HG03571 (cell line): ENCODE measurements around the gene MOV10L1.

Source experiments
- ATAC-seq: cut with Tn5 transposase; IDR thresholded peaks from one replicate; pipeline ENCODE4 v1.9.1; 2021; ENCODE audit not compliant: unreplicated experiment

MOV10L1 gene

DNA sequence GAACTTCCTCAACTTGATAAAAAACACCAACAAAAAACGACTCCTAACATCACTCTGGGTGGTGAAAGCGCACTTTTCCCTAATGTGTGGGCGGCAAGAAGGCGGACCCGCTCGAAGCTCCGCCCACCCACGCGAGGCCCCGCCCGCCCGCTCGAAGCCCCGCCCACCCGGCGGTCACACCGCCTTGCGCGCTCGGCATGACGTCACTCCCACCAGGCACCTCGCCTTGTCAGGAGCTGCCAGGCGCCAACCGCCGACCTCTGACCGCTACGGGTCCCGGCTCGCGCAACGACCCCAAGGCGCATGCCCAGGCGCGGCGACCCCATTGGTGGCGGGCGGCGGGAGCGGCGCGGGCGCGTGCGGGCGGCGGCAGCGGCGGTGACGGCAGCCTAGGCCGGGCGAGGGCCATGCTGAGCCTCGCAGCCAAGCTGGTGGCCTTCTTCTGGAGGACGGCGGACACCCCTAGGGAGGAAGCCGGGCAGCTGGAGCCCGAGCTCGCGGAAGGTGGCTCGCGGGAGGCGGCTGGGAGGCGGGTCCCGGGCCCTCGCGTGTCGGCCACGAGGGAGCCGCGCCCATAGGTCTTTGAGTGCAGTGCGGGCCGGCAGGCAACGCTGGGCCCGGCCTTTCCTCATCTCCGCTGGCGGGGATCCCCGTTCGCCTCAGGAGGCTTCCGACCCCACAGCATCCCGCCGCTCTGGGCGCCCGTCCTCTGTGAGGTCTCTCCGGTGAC, at the start of gene MOV10L1:
MOV10L1 (plus strand) TSS at position 325 of the 730 bp plus-strand sequence; CDS start at position 408, 83 bp downstream.
- no peak for ATAC-seq

GRCh38 chr22:50040717-50041116, 49.1 kb upstream of the MOV10L1 start:
- no peak for ATAC-seq

- ATAC-seq: no peak
Observed at GRCh38 chr22:50041361-50042065, 48.3 kb upstream of the MOV10L1 start.

- ATAC-seq: no peak
Observed at GRCh38 chr22:50044485-50045118, 45.2 kb upstream of the MOV10L1 start.

- no peak for ATAC-seq
Observed at GRCh38 chr22:50045211-50046018, 44.4 kb upstream of the MOV10L1 start.

DNA sequence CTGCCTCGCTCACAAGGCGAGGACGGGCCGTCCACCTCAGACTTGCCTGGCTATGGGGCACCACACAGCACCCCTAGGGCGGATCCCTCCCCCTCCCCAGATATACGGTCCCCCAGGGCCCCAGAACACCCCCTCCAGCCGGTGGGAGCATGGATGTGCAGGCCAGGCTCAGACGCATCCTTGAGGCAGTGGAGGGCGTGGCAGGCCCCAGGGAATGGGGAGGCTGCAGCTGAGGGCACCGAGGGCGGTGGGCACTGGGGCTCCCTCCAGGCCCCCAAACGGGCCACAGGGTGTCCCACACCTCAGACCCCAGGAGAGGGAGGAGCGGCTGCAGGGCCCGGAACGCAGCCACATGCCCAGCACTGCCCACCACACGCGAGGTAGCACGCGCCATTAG, 43.8 kb upstream of the MOV10L1 start:
- ATAC-seq: no peak

DNA sequence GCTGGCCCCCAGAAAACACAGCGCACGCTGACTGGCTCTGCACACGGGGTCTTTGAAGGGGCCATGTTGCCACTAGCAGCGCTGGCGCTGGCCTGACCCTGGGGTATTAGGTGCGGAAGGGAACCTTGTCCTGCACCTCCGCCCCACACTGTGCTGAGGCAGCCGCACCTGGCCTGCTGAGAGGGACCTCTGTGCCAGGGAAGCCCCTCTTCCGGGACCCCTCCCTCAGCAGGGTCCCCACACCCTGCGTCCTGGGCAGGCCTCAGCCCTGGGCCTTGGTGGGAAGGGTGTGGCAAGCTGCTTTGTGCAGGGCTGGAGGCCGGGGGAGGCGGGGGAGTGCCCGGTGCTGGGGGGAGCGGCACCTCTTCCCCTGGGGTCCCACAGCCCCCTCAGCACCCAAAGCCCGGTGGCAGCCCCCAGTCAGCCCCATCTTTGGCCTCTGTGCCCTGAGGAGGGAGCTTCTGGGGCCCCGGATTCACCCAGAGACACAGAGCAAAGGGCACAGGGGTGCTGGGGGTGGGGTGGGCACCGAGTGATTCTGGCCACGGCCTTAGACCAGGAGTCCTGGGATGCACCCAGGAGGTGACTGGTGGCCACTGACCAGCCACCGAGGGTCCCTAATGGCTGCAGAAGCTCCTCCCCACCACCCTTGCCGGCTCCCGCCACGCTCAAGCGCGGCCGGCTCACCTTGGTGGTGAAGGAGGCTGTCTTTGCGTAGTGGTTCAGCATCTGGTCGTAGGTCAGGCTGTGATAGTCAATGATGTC, 43.1 kb upstream of the MOV10L1 start:
- no peak for ATAC-seq

DNA sequence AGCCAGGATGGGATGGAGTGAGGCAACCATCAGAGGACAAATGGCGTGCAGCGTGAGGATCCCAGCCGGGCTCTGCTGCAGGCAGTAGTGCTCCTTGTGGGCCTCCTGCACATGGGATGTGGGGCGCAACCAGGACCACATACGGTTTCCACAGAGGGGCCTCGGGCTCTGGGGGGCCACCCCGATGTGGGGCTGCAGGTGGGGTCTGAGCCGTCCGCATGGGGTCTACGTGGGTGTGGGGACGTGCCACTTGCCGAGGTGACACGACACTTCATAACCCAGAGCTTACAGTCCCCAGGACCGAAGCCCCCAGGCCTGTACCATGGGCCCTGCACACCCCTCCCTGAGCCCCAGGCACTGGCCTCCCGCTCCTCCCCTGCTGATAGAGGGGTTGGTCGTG, 42.5 kb upstream of the MOV10L1 start:
- no peak for ATAC-seq

DNA sequence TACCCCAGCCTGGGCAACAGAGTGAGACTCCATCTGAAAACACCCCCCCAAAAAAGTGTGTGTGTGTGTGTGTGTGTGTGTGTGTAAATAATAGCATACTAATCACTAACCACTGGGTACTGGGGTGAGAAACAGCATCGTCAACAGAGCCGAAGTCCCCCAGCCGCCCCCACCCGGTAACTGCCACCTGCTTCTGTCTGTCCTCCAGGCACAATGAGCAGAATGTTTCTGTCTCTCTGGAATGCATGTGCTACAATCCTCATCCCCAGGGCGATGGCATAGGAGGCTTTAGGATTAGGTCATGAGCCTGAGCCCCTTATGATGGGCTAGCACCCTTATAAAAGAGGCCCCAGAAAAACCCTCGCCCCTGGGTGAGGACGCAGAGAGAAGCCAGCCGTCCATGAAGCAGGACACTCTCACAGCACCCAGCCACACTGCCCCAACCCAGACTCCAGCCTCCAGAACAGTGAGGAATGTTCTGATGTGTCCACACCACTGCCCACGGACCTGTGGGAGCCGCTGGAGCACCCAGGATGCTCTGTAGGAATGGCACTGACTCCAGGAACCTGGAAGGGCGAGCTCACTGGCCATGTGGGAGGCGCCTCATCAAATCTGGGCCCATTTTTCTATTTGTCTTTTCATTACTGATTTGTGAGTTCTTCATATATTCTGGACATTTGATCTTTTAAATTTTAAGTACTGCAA, 41.6 kb upstream of the MOV10L1 start:
- ATAC-seq: no peak

DNA sequence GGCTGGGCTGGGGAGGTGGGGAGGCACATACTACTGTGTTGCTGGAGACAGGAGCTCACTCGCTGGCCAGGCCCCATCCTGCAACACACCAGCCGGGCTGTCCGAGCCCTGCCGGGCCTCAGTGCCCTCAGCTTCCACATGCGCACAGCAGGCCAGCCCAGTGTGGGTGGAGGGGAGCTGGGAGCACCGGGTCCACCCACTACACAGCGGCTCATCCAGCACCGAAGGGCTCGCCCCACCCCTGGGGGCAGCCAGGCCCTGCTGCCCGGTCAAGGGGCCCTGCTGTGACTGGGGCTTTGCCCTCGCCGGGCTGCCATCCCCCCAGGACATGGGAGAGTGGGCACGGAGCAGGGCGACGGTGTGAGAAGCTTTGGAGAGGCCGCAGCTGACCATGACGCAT, 41.0 kb upstream of the MOV10L1 start:
- no peak for ATAC-seq

GRCh38 chr22:50049299-50050195, 40.3 kb upstream of the MOV10L1 start:
- no peak for ATAC-seq

DNA sequence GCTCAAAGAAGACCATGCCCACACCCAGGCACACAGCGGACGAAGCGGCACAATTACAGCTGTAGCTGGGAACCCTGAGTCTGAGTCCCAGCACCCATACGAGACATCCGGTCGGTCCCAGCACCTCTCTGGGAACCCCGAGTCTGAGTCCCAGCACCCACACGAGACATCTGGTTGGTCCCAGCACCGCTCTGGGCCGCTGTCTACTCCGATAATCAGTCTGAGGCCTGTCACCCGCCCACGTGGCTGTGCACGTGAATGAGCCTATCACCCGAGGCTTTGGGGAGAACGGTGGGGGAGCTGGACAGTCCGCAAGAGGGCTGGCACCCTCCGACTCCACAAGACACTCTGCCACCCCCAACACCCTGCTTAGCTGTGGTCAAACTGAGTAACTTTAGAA, 37.9 kb upstream of the MOV10L1 start:
- ATAC-seq: no peak

DNA sequence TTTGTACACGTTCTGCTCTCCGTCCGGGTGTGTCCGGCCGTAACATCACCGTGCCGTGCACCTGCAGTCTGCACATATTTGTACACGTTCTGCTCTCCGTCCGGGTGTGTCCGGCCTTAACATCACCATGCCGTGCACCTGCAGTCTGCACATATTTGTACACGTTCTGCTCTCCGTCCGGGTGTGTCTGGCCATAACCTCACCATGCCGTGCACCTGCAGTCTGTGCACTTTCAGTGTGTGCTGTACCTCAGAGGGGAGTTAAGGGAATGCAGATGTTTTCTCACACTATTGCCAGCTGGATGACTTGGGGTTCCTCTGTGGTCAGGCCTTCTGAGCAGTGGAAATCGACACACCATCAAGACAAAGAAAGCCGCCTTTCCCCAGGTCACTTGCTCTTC, 35.9 kb upstream of the MOV10L1 start:
- ATAC-seq: no peak

DNA sequence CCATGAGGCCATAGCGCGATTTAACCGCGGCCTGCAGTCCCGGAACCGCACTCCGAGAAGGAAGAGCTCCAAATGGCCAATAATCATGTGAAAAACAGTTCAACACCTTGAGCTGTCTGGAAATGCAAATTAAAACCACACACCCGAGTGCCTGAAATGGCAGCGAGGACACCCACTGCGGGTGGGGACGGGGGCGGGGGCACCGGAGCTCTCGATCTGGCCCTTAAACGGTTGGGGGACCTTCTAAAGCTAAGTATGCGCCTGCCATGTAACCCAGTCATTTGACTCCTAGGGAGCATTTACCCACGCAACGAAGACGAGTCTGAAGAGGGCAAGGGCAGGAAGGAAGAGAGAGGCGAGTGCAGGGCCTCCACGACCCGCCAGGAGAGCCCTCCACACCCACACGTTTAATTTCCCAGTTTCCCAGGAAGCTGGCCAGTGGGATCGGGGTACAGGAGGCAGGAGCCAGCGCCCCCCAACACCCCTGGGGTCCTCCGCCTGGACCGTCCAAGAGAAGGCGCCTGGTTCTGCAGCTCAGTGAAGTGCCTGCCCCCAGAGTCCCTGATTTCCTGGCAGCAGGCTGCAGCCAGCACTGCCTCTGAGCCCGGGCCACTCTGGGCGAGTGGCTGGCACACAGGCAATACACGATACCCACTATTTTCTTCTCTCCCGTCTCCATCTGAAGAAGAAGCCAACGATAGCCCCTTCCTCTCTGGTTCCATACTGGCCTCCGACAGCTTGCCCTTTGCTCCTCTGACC, 33.4 kb upstream of the MOV10L1 start:
- ATAC-seq: no peak

- ATAC-seq: no peak
Observed at GRCh38 chr22:50057278-50058060, 32.3 kb upstream of the MOV10L1 start.

DNA sequence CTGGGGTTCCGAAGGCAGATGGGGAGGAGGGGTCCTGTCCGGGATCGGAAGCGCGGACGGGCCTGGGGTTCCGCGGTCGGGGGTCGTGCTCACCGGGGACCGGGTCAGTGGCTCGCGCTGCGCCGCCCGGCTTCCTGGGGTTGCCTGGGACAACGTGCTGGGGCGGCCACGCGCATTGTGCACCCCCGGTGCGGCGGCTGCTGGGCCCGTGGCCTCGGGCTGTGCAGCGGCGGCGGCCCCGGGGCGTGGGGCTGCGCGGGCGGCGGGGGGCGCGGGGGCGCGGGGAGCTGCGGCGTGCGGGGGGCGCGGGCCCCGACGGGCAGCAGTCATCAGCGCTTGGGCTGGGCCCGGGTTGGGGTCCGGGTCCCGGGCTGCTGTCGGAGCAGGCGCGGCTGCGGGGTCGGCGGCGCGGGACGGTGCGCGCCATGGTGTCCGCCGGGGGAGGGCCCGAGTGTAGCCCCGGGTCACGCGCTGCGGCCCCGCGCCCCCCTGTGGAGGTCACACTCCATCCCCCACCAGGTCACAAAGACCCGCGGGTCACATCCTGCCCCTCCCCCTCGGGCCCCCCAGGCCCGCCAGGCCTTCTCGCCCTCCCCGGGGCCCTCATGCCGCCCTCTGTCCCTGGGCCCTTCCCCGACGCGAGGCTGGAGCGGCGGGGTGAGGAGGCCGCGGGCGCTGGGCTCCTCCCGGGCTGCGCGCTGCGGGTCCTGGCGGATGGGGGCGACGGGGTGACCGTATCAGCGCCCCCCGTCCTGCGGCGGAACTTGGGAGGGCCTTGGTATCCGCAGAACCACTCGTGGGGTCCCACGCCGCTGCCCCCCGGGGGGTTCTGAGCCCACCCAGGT, 31.5 kb upstream of the MOV10L1 start, which contains the start of gene TTLL8:
TTLL8 (minus strand) TSS at position 238 of the 845 bp plus-strand sequence.
- ATAC-seq: no peak
